Left hindlimb (tissue), 1 donor: ENCODE data around the gene PRDM7.
"Not testable (repeated sequence)": the region's sequence is repeated elsewhere in the genome, so short reads cannot be mapped to it uniquely, and the experiment has no call there.

Source experiments
- DNase-seq: peaks from one replicate; pipeline ENCODE4 v3.0.0-alpha.2; 2018

PRDM7 gene

GRCh38 chr16:90077240-90077756 lies at the start of gene PRDM7:
Gene PRDM7, minus strand, starts transcription at chr16:90077331. Its CDS starts 1,421 bp downstream, at chr16:90075910.
- peak; percentile 91 for DNase-seq

- not testable (repeated sequence) for DNase-seq
These were observed 44.7 kb upstream of the PRDM7 start for GRCh38 chr16:90121846-90122245.

- DNase-seq: not testable (repeated sequence)
These were observed 30.5 kb upstream of the PRDM7 start for GRCh38 chr16:90107617-90108016.

- DNase-seq: not testable (repeated sequence)
These were observed 29.9 kb upstream of the PRDM7 start for GRCh38 chr16:90107060-90107459.

- DNase-seq: not testable (repeated sequence)
These were observed 29.1 kb upstream of the PRDM7 start for GRCh38 chr16:90106271-90106670.

GRCh38 chr16:90104725-90105124 lies 27.6 kb upstream of the PRDM7 start:
- not testable (repeated sequence) for DNase-seq

GRCh38 chr16:90102086-90102884 lies 25.2 kb upstream of the PRDM7 start:
- not testable (repeated sequence) for DNase-seq

- DNase-seq: not testable (repeated sequence)
These were observed 24.2 kb upstream of the PRDM7 start for GRCh38 chr16:90101332-90101731.

GRCh38 chr16:90100790-90101189 lies 23.7 kb upstream of the PRDM7 start:
- DNase-seq: not testable (repeated sequence)

- not testable (repeated sequence) for DNase-seq
These were observed 23.1 kb upstream of the PRDM7 start for GRCh38 chr16:90100229-90100628.

GRCh38 chr16:90098936-90099335 lies 21.8 kb upstream of the PRDM7 start:
- not testable (repeated sequence) for DNase-seq

- not testable (repeated sequence) for DNase-seq
These were observed 20.0 kb upstream of the PRDM7 start for GRCh38 chr16:90097010-90097684.

GRCh38 chr16:90094791-90095190 lies 17.7 kb upstream of the PRDM7 start:
- not testable (repeated sequence) for DNase-seq

GRCh38 chr16:90094296-90094695 lies 17.2 kb upstream of the PRDM7 start:
- not testable (repeated sequence) for DNase-seq

- not testable (repeated sequence) for DNase-seq
These were observed 16.7 kb upstream of the PRDM7 start for GRCh38 chr16:90093799-90094198.

- DNase-seq: not testable (repeated sequence)
These were observed 15.7 kb upstream of the PRDM7 start for GRCh38 chr16:90092781-90093180.

- no peak for DNase-seq
These were observed 7.3 kb upstream of the PRDM7 start for GRCh38 chr16:90084215-90084950.

GRCh38 chr16:90083139-90083538 lies 6.0 kb upstream of the PRDM7 start:
- DNase-seq: no peak

GRCh38 chr16:90081606-90081970 lies 4.5 kb upstream of the PRDM7 start:
- no peak for DNase-seq

- no peak for DNase-seq
These were observed 1.4 kb upstream of the PRDM7 start for GRCh38 chr16:90078579-90078895.

- no peak for DNase-seq
These were observed 837 bp upstream of the PRDM7 start for GRCh38 chr16:90077757-90078578.

GRCh38 chr16:90072442-90073105 lies 4.6 kb downstream of the PRDM7 start:
- DNase-seq: no peak
